Measurements from ENCODE around the gene SMARCA2.

The SMARCA2 gene

GRCh38 chr9:2230362-2230761 is 215.2 kb downstream of the SMARCA2 start:
- DNase-seq: no peak
- no peak for TF ChIP-seq POLR2A (IDR thresholded peaks at IDR 0.05; ENCODE audit: low read length)
- TF ChIP-seq GATA1 (IDR thresholded peaks at IDR 0.05; ENCODE audit: low read depth, low read length): no peak

- no peak for DNase-seq
- TF ChIP-seq GATA1 (IDR thresholded peaks at IDR 0.05; ENCODE audit: low read depth, low read length) (no peak), POLR2A (IDR thresholded peaks at IDR 0.05; ENCODE audit: low read length) (no peak)
Measured at GRCh38 chr9:2231101-2231500, 216.0 kb downstream of the SMARCA2 start.

- DNase-seq: no peak
- TF ChIP-seq GATA1 (IDR thresholded peaks at IDR 0.05; ENCODE audit: low read depth, low read length) (no peak), POLR2A (IDR thresholded peaks at IDR 0.05; ENCODE audit: low read length) (no peak)
Measured at GRCh38 chr9:2231829-2232228, 216.7 kb downstream of the SMARCA2 start.

- TF ChIP-seq POLR2A (IDR thresholded peaks at IDR 0.05; ENCODE audit: low read length) (no peak), GATA1 (IDR thresholded peaks at IDR 0.05; ENCODE audit: low read depth, low read length) (no peak)
- DNase-seq: no peak
Measured at GRCh38 chr9:2233274-2233673, 218.1 kb downstream of the SMARCA2 start.

GRCh38 chr9:2234371-2234893 is 219.3 kb downstream of the SMARCA2 start:
- no peak for TF ChIP-seq POLR2A (IDR thresholded peaks at IDR 0.05; ENCODE audit: low read length)
- no peak for TF ChIP-seq GATA1 (IDR thresholded peaks at IDR 0.05; ENCODE audit: low read depth, low read length)
- DNase-seq: no peak

- TF ChIP-seq POLR2A (IDR thresholded peaks at IDR 0.05; ENCODE audit: low read length) (no peak), GATA1 (IDR thresholded peaks at IDR 0.05; ENCODE audit: low read depth, low read length) (no peak)
- no peak for DNase-seq
Measured at GRCh38 chr9:2235623-2236022, 220.5 kb downstream of the SMARCA2 start.

- DNase-seq: no peak
- TF ChIP-seq POLR2A (IDR thresholded peaks at IDR 0.05; ENCODE audit: low read length) (no peak), GATA1 (IDR thresholded peaks at IDR 0.05; ENCODE audit: low read depth, low read length) (no peak)
Measured at GRCh38 chr9:2236850-2237249, 221.7 kb downstream of the SMARCA2 start.

GRCh38 chr9:2241461-2241835 is 226.3 kb downstream of the SMARCA2 start:
- TF ChIP-seq GATA1 (IDR thresholded peaks at IDR 0.05; ENCODE audit: low read depth, low read length) (no peak), POLR2A (IDR thresholded peaks at IDR 0.05; ENCODE audit: low read length) (no peak)
- DNase-seq: peak in 1 of 2 experiments; percentile 75

GRCh38 chr9:2241836-2242741 is 226.9 kb downstream of the SMARCA2 start:
- DNase-seq: peak; percentile 86 to 87
- TF ChIP-seq POLR2A (IDR thresholded peaks at IDR 0.05; ENCODE audit: low read length) (no peak), GATA1 (IDR thresholded peaks at IDR 0.05; ENCODE audit: low read depth, low read length) (no peak)

- TF ChIP-seq GATA1 (IDR thresholded peaks at IDR 0.05; ENCODE audit: low read depth, low read length): no peak
- no peak for TF ChIP-seq POLR2A (IDR thresholded peaks at IDR 0.05; ENCODE audit: low read length)
- DNase-seq: no peak
Measured at GRCh38 chr9:2242831-2243330, 227.7 kb downstream of the SMARCA2 start.

All from erythroblast (primary cell).